Lower leg skin (tissue), 3 donors: ENCODE measurements around the gene LRRC14B.

Source experiments
- CTCF ChIP-seq, 3 donors: fragments of 450-650 bp; IDR thresholded peaks; one replicate each; pipeline ENCODE4 v1.5.1; 2016; ENCODE audit warnings: antibody characterized with exemption in 3 of 3, mild to moderate bottlenecking in 3 of 3, moderate library complexity in 2 of 3
- POLR2A ChIP-seq, 2 donors: fragments of 450-650 bp; IDR thresholded peaks; one replicate each; pipeline ENCODE4 v1.6.1; 2016 to 2017; ENCODE audit warnings: antibody characterized with exemption in 2 of 2, mild to moderate bottlenecking in 1 of 2, moderate library complexity in 1 of 2

GRCh38 chr5:145585-146323, 45.5 kb upstream of the LRRC14B start:
- TF ChIP-seq CTCF (IDR thresholded peaks at IDR 0.05) (no peak), POLR2A (IDR thresholded peaks at IDR 0.05) (no peak)
